ENCODE data around the gene KIAA1549.
"Not testable (repeated sequence)": the region's sequence is repeated elsewhere in the genome, so short reads cannot be mapped to it uniquely, and the experiment has no call there.

The KIAA1549 gene

DNA sequence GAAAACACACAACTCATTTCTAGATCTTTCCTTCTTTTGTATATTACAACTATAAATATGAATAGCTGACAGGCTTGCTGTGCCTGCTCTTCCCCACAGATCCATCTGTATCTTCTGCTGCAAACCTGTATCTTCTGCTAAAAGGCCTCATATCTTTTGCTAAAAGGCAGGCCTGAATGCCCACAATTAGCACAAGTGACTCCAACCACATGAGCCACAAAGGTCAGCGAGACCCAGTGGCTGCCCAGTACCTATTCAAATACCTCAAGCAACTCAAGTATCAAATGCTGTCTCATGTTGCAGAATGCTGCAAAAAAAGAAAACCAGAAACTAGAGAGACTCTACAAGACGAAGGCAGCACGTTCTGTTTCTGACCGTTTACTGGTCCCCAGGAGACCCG is 128.7 kb downstream of the KIAA1549 start:
- no peak for DNase-seq (ENCODE audit: low spot score)

DNA sequence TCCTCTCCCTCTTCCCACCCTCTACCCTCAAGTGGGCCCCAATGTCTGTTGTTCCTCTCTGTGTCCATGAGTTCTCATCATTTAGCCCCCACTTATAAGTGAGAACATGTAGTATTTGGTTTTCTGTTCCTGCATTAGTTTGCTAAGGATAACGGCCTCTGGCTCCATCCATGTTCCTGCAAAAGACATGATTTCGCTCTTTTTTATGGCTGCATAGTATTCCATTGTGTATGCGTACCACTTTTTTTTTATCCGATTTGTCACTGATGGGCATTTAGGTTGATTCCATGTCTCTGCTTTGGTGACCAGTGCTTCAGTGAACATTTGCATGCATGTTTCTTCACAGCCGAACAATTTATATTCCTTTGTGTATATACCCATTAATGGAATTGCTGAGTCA is 131.5 kb downstream of the KIAA1549 start:
- no peak for DNase-seq (ENCODE audit: low spot score)

DNA sequence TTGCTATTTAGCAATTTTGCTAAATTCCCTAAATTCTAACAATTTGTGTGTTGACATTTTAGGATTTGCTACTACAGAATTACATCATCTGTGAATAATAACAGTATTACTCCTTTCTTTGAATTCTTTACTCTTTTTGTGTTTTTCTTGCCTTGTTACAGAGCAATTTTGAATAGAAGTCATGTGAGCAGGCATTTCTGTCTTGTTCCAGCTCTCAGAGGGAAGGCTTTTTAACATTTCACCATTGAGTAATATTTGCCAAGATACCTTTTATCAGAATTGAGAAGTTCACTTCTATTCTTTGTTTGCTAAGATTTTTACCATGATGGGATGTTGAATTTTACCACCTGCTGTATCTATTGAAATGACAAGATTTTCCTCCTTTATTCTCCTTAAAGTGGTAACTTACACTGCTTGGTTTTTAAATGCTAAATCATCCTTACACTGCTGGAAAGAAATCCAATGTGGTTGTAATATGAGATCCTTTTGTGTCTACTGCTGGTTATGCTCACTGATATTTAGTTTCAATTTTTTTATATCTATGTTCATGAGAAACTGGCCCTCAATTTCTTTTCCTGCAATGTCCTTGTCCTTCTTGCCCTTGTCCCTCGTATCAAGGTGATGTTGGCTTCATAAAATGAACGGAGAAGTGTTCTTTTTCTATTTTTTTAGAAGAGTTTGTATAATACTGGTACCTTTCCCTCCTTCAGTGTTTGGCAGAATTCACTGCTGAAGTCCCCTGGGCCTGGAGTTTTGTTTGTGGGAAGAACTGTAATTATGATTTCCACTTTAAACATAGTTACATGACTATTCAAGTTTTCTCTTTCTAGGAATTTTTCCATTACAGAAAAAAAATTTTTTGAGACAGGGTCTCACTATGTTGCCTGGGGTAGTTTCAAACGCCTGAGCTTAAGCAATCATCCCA is 132.9 kb downstream of the KIAA1549 start:
- DNase-seq (ENCODE audit: low spot score), result no peak

DNA sequence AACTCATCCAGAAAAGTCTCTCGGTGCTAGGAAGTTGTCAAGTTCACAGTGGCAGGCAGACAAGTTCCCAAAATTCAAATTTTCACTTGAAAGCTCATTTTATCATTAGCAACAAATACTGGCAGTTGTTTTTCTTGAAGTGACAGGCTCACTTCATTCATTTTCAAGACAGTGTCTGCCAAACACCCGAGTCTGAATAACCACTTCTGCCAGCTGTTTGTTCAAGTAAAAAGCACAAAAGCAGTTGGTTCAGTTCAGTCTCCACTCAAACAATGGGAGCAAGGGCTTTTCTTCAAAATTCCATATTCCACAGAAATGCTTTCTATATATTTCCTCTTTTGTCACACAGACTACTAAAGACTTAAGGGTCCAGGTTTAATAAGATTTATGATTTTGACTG is 135.5 kb downstream of the KIAA1549 start:
- no peak for DNase-seq (ENCODE audit: low spot score)

DNA sequence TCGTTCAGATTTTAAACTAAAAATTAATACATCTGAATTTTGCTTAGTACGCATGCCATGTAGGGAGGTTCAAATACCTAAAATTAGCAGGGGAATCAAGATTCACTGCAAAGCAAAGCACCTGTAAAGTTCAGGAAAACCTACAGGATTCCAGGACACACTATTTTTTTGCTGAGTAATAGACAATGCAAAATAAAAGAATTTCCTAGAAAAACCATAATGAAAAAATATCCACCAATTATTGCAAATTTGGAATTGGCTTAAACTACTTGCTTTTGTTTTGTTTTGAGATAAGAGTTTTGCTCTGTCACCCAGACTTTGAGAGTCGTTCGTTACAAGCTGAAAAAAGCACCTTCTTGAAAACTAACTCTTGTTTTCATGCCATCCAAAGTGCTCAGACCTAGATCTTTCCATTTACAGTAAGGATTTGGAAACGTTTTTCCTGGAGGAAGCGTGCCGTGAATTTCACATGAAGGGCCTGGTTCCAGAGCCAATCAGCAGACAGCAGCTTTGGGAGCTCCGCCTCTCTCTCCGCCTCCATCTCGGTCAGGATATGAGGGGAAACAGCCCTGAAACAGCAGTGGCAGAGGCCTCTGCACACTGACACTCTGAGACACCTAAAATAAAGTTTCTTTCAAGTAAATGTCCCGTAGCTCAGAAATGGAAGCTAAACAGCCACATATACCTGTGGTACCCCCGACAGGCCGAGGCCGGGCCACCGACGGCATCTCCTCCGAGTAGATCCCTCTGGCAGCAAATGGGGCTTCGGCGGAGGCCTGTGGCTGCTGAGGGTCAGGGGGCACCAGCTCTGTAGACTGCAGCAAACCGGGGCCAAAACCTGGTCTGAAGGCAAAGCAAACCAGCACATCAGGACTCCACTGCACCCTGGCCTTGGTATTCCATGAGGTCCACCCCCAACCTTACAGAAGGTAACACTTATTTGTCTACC is 137.3 kb downstream of the KIAA1549 start:
- DNase-seq (ENCODE audit: low spot score), result no peak

DNA sequence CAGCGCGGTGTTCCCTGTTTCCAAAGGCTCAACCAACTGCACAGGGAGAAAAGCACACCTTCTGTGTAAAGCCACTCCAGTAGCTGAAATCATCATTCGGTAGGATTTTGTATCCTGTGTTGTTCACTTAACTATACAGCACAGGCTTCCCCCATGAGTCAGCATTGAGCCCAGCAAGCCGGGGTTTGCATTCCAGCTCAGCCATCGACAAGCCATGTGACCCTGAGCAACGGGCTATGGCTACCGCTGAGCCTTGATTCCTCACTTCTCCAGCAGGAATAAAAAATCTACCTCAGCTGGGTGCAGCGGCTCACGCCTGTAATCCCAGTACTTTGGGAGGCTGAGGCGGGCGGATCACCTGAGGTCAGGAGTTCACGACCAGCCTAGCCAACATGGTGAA is 139.1 kb downstream of the KIAA1549 start:
- no peak for DNase-seq (ENCODE audit: low spot score)

DNA sequence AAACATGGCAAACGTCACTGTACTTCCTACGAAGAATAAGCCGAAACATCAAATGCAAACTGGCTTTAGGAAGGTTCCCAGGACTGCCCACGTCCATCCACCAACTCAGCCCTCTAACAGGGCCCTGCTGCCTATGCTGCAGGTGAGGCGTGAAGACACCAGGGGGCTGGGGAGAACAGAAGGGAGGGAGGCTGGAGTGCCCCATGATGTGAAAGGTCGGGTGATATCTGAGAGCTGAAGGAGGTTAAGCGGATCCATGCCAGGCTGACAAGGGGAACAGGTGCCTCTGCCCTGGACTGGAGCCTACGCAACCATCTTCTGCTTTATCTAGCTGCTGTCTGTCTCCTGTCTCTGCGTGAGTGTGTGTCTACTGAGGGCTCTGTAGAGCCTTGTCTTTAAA is 143.0 kb downstream of the KIAA1549 start:
- no peak for DNase-seq (ENCODE audit: low spot score)

DNA sequence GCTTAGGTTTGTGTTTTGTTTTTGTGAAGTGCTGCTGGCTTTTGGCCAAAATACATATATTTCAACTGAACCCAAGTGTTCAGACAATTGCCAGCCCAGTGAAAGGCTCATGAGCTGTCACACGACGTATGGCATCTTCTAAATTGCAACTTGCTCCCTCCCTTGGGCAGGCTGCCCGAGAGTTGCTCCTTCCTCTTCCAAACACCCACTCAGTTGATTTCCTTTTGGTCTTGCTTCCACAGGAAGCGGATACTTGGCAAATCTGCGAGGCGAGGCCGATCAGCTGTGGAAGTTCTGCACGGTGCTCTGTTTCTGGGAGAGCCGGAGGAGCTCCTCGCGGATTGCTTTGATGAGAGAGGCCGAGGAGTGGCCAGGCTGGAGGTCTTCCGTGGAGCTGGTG is 143.6 kb downstream of the KIAA1549 start:
- DNase-seq (ENCODE audit: low spot score), result no peak

DNA sequence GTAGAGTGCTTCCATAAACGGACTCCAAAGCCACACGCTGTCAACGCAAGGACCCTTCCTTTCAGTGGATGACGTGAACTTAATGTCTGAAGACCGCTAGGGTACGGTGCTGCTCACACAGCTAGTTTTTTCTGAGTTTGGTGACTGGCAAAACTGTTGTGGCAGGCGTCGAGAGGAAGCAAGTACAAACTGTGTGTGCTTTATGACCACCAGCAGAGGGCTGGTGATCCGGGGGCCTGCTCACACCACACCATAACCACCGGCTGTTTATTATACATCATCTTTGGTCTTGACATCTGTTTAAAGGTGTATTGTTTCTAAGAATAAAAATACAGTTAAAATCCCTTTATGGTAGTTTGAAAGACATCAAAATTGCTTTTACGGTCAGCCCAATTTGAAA is 146.1 kb downstream of the KIAA1549 start:
- no peak for DNase-seq (ENCODE audit: low spot score)

DNA sequence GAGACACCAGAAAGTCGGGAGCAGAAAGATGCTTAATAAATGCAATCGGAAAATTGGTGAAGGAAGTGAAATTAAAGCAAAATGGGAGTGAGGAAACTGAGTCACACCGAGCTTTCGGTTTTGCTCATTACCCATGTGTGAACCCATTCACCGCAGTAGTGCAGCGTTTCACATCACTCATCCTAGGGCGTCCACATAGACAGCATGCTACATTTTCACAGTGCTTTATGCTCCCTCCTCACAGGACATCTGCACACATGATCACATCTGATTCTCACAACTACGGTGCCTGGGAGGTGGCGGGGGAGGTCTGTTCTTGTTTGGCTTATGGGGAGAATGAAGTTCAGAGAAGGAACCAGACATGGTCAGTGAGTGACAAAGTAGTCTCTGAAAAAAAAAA is 146.6 kb downstream of the KIAA1549 start:
- DNase-seq (ENCODE audit: low spot score), result no peak

DNA sequence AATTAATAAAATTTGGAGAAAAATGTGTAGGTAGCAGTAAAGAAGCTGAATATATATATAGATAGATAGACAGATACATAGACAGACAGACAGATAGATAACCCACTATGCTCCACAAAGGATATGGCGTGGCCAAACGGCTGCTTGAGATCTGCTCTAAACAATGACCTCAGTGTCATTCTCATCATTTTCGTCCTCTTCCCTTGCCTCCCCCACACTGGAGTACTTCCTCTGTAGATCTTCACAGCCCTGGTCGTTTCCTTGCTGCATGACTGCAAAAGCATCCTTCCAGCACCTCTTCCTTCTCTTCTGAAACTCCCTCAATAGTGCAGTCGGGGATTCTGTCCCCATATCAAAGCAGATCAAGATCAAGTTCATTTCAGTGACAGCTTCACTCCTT is 147.6 kb downstream of the KIAA1549 start:
- DNase-seq (ENCODE audit: low spot score), result peak; percentile 73

DNA sequence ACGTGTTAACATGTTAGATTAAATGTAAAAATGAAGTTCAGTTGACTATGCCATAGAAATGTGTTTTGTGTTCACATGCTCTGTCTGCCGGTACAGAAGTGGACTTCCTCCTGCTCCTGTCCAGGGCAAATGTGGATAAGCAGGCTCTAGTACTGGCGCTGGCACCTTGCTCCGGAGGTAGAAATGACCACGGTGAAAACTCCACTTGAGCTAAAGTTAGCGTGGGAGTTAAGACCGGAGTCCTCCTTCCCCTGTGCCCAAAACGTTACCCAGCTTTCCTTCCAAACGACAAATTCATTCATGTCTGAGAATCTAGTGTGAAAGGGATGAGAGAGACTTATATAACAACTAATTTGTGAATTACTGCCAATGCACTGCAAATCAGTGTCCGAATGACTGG is 148.2 kb downstream of the KIAA1549 start:
- no peak for DNase-seq (ENCODE audit: low spot score)

DNA sequence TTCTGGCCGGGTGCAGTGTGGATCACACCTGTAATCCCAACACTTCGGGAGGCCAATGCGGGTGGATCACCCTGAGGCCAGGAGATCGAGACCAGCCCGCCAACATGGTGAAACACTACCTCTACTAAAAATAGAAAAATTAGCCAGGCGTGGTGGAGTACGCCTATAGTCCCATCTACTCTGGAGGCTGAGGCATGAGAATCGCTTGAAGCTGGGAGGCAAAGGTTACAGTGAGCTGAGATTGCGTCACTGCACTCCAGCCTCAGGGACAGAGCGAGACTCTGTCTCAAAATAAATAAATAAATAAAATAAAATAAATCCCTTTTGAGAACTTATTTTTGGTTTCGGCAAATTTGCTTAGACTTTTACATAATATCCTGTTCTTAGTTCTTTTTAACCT is 151.9 kb downstream of the KIAA1549 start:
- DNase-seq (ENCODE audit: low spot score), result no peak

DNA sequence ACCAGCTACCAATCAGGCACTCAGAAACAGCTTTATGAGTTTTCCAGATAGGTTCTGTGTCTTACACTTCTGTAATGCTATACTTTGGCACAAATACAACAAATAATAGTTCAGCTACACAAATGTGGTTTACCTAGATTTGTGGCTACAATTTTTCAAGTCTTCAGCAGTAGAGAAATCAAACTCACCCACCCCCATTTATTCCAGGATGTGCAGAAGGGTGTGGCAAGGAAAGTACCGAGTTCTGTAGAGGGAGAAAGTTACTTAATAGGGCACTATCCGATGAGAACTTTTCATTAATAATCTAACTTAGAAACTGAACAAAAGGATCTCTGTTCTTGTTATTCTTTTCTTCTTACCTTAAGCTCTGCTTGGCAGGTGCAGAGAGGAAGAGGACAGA is 152.9 kb downstream of the KIAA1549 start:
- no peak for DNase-seq (ENCODE audit: low spot score)

DNA sequence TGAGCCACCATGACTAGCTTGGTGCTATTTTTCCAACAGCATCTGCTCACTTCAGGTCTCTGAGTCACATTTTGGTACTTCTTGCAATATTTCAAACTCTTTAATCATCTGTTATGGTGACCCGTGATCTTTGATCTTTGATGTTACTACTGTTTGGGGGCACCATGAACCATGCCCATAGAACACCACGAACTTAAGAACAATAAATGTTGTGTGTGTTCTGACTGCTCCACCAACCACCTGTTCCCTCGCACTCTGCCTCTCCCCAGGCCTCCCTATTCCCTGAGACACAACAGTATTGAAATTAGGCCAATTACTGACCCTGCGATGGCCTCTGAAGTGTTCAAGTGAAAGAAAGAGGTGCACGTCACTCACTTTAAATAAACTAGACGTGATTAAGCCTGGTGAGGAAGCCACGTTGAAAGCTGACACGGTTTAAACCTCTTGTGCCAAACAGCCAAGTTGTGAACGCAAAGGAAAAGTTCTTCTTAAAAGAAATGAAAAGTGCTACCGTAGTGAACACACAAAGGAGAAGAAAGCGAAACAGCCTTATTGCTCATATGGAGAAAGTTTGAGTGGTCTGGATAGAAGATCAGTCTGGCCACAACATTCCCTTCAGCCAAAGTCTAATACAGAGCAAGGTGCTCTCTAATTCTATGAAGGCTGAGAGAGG is 156.0 kb downstream of the KIAA1549 start:
- DNase-seq (ENCODE audit: low spot score), result no peak

DNA sequence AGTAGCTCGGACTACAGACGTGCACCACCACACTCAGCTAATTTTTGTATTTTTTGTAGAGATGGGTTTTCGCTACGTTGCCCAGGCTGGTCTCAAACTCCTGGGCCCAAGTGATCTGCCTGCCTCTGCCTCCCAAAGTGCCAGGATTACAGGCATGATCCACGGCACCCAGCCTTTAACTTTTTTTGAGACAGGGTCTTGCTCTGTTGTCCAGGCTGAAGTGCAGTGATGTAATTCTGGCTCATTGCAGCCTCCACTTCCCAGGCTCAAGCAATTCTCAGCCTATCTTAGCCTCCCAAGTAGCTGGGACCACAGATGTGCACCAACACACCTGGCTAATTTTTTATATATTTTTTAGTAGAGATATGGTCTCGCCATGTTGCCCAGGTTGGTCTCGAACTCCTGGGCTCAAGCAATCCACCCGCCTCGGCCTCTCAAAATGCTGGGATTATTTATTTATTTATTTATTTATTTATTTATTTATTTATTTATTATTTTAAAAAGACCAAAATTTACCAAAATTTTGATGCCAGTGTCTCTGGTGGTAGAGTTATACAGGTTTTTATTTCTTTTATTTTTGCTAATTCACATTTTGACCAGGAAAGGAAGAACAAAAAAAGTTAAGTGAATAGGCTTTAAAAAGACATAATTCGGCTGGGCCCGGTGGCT is 158.2 kb downstream of the KIAA1549 start:
- DNase-seq (ENCODE audit: low spot score), result no peak

DNA sequence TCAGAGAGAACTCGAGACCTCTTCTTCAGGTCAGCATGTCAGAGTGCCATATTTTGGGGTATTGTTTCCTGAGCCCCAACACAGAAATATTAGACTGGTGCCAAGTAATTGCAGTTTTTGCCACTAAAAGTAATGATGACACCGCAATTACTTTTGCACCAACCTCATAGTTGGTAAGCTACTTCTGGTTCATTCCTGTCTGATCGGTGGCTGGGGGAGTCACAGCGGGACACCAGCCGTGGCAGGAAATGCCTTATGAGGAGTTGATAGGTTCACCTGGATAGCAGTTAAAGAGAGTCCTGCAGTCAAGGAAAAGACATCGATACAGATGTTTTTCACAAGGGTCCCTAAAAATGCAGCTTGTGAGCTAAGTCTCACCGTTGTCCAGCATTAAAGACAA is 159.3 kb downstream of the KIAA1549 start:
- no peak for DNase-seq (ENCODE audit: low spot score)

DNA sequence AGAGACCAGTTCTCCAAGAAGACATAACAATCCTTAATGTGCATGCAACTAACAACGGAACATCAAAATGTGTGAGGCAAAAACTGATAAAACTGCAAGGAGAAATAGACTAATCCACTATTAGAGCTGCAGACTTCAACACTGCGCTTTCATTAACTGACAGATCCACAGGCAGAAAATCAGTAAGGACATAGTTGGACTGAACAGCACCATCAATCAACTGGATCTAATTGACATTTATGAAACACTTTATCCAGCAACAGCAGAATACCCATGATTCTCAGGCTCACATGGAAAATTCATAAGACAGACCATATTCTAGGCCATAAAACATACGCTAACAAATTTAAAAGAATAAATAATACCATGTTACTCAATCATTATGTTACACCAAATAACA is 161.6 kb downstream of the KIAA1549 start:
- DNase-seq (ENCODE audit: low spot score), result no peak

DNA sequence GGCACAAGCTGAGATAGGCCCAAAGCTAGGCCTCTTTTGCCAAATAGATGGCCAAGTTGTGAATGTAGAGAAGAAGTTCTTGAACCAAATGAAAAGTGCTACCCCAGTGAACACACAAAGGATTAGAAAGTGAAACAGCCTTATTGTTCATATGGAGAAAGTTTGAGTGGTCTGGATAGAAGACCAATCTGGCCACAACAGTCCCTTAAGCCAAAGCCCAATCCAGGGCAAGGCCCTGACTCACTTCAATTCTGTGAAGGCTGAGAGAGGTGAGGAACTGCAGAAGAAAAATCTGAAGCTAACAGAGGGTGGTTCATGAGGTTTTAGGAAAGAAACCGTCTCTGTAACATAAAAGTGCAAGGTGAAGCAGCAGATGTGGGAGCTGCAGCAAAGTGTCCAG is 164.5 kb downstream of the KIAA1549 start:
- DNase-seq (ENCODE audit: low spot score), result no peak

DNA sequence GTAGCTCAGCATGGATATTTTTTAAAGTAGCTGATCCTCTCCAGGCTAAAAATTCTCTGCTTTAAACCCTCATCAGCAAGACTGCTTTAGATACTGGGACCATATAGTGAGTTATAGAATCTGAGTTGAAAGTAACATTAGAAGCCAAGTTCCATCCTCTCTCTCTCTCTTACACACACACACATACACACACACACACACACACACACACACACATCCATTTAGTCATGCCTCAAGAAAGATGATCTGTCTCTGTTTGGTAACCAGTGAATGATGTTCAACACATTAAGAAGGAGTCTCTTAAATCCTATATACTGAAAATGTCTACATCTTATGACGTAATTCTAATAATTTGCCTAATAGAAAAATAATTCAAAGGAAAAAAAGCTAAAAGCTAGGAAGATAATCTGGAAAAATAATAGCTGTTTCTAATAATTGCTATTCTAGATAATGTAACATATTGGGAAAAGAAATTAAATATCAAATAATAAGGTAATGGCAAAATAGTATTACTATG is 166.3 kb downstream of the KIAA1549 start:
- DNase-seq (ENCODE audit: low spot score), result no peak

DNA sequence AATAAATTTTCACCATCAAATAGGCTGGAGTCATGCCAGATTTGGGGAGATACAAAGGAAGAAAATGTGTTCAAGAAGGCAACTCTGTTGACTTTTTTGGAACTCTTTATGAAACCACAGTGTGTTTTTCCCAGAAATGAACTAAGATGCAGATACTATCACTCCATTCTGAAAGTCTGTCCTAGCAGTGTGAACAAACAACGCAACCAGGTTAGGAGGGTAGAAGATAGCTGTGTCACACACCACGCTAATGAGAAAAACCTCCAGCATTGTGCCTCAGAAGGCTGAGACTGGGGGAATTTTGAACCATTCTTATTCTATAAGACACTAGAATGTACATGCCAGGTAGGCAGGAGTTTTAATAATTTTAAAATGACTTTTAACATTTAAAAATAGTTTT is 167.2 kb downstream of the KIAA1549 start:
- DNase-seq (ENCODE audit: low spot score), result no peak

DNA sequence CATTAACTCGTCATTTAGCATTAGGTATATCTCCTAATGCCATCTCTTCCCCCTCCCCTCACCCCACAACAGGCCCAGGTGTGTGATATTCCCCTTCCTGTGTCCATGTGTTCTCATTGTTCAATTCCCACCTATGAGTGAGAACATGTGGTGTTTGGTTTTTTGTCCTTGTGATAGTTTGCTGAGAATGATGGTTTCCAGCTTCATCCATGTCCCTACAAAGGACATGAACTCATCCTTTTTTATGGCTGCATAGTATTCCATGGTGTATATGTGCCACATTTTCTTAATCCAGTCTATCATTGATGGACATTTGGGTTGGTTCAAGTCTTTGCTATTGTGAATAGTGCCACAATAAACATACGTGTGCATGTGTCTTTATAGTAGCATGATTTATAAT is 169.9 kb downstream of the KIAA1549 start:
- not testable (repeated sequence) for DNase-seq (ENCODE audit: low spot score)

All from COLO829 (cell line).